Esophagus muscularis mucosa (tissue), 4 donors: Measurements from ENCODE around the gene PAQR9.

Experiments
- EP300 ChIP-seq: sonication (generic); formaldehyde crosslinking; IDR thresholded peaks from one replicate; pipeline ENCODE4 v1.6.1; 2017; ENCODE audit warnings: antibody characterized with exemption
- POLR2A ChIP-seq: fragments of 450-650 bp; IDR thresholded peaks from one replicate; pipeline ENCODE4 v1.6.1; 2017; ENCODE audit warnings: antibody characterized with exemption, moderate library complexity, mild to moderate bottlenecking, low read depth
- TF ChIP-seq, protein P1 (sequence below), 3 experiments: fragments of 200-600 bp in 2 of 3; fragments of 450-650 bp in 1 of 3; sonication (generic) in 2 of 3; IDR thresholded peaks; one replicate each; pipeline ENCODE4 v1.5.1; 2017 to 2019; ENCODE audit warnings: antibody characterized with exemption in 3 of 3, mild to moderate bottlenecking in 2 of 3, moderate library complexity in 1 of 3

- TF ChIP-seq, protein P1, sequence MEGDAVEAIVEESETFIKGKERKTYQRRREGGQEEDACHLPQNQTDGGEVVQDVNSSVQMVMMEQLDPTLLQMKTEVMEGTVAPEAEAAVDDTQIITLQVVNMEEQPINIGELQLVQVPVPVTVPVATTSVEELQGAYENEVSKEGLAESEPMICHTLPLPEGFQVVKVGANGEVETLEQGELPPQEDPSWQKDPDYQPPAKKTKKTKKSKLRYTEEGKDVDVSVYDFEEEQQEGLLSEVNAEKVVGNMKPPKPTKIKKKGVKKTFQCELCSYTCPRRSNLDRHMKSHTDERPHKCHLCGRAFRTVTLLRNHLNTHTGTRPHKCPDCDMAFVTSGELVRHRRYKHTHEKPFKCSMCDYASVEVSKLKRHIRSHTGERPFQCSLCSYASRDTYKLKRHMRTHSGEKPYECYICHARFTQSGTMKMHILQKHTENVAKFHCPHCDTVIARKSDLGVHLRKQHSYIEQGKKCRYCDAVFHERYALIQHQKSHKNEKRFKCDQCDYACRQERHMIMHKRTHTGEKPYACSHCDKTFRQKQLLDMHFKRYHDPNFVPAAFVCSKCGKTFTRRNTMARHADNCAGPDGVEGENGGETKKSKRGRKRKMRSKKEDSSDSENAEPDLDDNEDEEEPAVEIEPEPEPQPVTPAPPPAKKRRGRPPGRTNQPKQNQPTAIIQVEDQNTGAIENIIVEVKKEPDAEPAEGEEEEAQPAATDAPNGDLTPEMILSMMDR (IDR thresholded peaks at IDR 0.05) = no peak
- TF ChIP-seq EP300 = no peak
- TF ChIP-seq POLR2A = no peak
These were observed 23.0 kb downstream of the PAQR9 start for GRCh38 chr3:142940472-142940871.
